HEK293 (cell line): Measurements from ENCODE around the gene PLEK2.
A peak's percentile ranks its signal among the peaks of the same experiment; 100 is the strongest.

ENCODE experiments used
- CTCF ChIA-PET: fragments of 350-600 bp; formaldehyde crosslinking; extraction: SDS; loops from one replicate; lab custom pipeline; 2021; ENCODE audit warnings: antibody characterized with exemption; lab: Yijun Ruan, JAX
- POLR2A ChIA-PET: fragments of 300-600 bp; formaldehyde crosslinking; extraction: SDS; loops from one replicate; lab custom pipeline; 2020; ENCODE audit warnings: antibody characterized with exemption, inconsistent platforms; lab: Yijun Ruan, JAX
- H3K27ac ChIP-seq: fragments of 200-500 bp; sonication (Bioruptor generic); 2 replicates; pipeline ENCODE4 v1.5.1; 2014; ENCODE audit warnings: low read depth, low read length, control low read depth, inconsistent platforms; ENCODE audit errors: extremely low read depth
- H3K36me3 ChIP-seq, 2 experiments: fragments of 200-500 bp in 1 of 2; sonication (Bioruptor generic) in 1 of 2; 1 replicate in 1 of 2; 2 replicates in 1 of 2; pipeline ENCODE4 v1.5.1; 2014 to 2017; ENCODE audit warnings: inconsistent platforms in 2 of 2, low read length in 2 of 2; ENCODE audit not compliant: control insufficient read depth in 2 of 2, insufficient read depth in 1 of 2
- H3K4me1 ChIP-seq: fragments of 200-500 bp; sonication (Bioruptor generic); 2 replicates; pipeline ENCODE4 v1.5.1; 2014; ENCODE audit warnings: mild to moderate bottlenecking, low read length, inconsistent platforms; ENCODE audit not compliant: control insufficient read depth, insufficient read depth
- H3K4me3 ChIP-seq: 2 replicates; pipeline ENCODE4 v1.5.1; 2011; ENCODE audit warnings: low read depth, mild to moderate bottlenecking, control low read depth, low read length, moderate library complexity
- H3K9me3 ChIP-seq: fragments of 200-500 bp; sonication (Bioruptor generic); 2 replicates; pipeline ENCODE4 v1.5.1; 2014; ENCODE audit warnings: low read depth, low read length, inconsistent platforms; ENCODE audit not compliant: control insufficient read depth, insufficient read depth
- BCL11A ChIP-seq: fragments of 450-650 bp; formaldehyde crosslinking; IDR thresholded peaks from 2 replicates; pipeline ENCODE4 v1.5.1; 2016; ENCODE audit warnings: low read depth, missing biosample characterization, missing genetic modification characterization
- BCL11B ChIP-seq: fragments of 450-650 bp; formaldehyde crosslinking; IDR thresholded peaks from 2 replicates; pipeline ENCODE4 v1.5.1; 2016; ENCODE audit warnings: low read depth, missing biosample characterization, missing genetic modification characterization
- GLI4 ChIP-seq: fragments of 450-650 bp; formaldehyde crosslinking; IDR thresholded peaks from 2 replicates; pipeline ENCODE4 v1.5.1; 2016; ENCODE audit warnings: missing biosample characterization, missing genetic modification characterization
- GLIS1 ChIP-seq: fragments of 450-650 bp; formaldehyde crosslinking; IDR thresholded peaks from 2 replicates; pipeline ENCODE4 v1.5.1; 2016; ENCODE audit warnings: missing biosample characterization, missing genetic modification characterization
- OVOL3 ChIP-seq: fragments of 450-650 bp; formaldehyde crosslinking; IDR thresholded peaks from 2 replicates; pipeline ENCODE4 v1.5.1; 2016; ENCODE audit warnings: missing biosample characterization, missing genetic modification characterization
- ZBTB26 ChIP-seq: fragments of 450-650 bp; formaldehyde crosslinking; optimal IDR thresholded peaks from 2 replicates; pipeline ENCODE3; 2016; ENCODE audit warnings: missing biosample characterization, mild to moderate bottlenecking, missing genetic modification characterization
- ZBTB44 ChIP-seq: fragments of 450-650 bp; IDR thresholded peaks from 2 replicates; pipeline ENCODE4 v1.5.1; 2018; ENCODE audit warnings: missing biosample characterization, mild to moderate bottlenecking, missing genetic modification characterization
- ZNF114 ChIP-seq: fragments of 450-650 bp; formaldehyde crosslinking; IDR thresholded peaks from 2 replicates; pipeline ENCODE4 v1.5.0; 2017; ENCODE audit warnings: missing biosample characterization, missing genetic modification characterization
- ZNF175 ChIP-seq: fragments of 450-650 bp; formaldehyde crosslinking; IDR thresholded peaks from 2 replicates; pipeline ENCODE4 v1.5.1; 2016; ENCODE audit warnings: missing biosample characterization, missing genetic modification characterization
- ZNF202 ChIP-seq: fragments of 450-650 bp; formaldehyde crosslinking; IDR thresholded peaks from 2 replicates; pipeline ENCODE4 v1.5.1; 2016; ENCODE audit warnings: missing biosample characterization, missing genetic modification characterization, borderline replicate concordance
- ZNF211 ChIP-seq: fragments of 450-650 bp; formaldehyde crosslinking; IDR thresholded peaks from 2 replicates; pipeline ENCODE4 v1.5.1; 2016; ENCODE audit warnings: low read depth, missing biosample characterization, missing genetic modification characterization
- ZNF366 ChIP-seq: fragments of 450-650 bp; formaldehyde crosslinking; conservative IDR thresholded peaks from 2 replicates; pipeline ENCODE4 v1.5.1; 2016; ENCODE audit warnings: missing biosample characterization, missing genetic modification characterization
- ZNF37A ChIP-seq: fragments of 450-650 bp; IDR thresholded peaks from 2 replicates; pipeline ENCODE4 v1.5.1; 2018; ENCODE audit warnings: missing biosample characterization, missing genetic modification characterization
- ZNF394 ChIP-seq: fragments of 450-650 bp; formaldehyde crosslinking; IDR thresholded peaks from 2 replicates; pipeline ENCODE4 v1.5.1; 2016; ENCODE audit warnings: missing biosample characterization, missing genetic modification characterization, mild to moderate bottlenecking, moderate library complexity, borderline replicate concordance
- ZNF398 ChIP-seq: fragments of 450-650 bp; formaldehyde crosslinking; IDR thresholded peaks from 2 replicates; pipeline ENCODE4 v1.5.1; 2017; ENCODE audit warnings: missing biosample characterization, missing genetic modification characterization
- ZNF585B ChIP-seq: fragments of 450-650 bp; formaldehyde crosslinking; IDR thresholded peaks from 2 replicates; pipeline ENCODE4 v1.5.1; 2016; ENCODE audit warnings: missing biosample characterization, missing genetic modification characterization
- ZNF600 ChIP-seq: fragments of 450-650 bp; formaldehyde crosslinking; IDR thresholded peaks from 2 replicates; pipeline ENCODE4 v1.5.1; 2016; ENCODE audit warnings: missing biosample characterization, missing genetic modification characterization
- ZNF654 ChIP-seq: fragments of 450-650 bp; formaldehyde crosslinking; IDR thresholded peaks from 2 replicates; pipeline ENCODE4 v1.5.1; 2016; ENCODE audit warnings: low read depth, missing biosample characterization, missing genetic modification characterization
- ZNF76 ChIP-seq: fragments of 450-650 bp; formaldehyde crosslinking; IDR thresholded peaks from 2 replicates; pipeline ENCODE4; 2016; ENCODE audit warnings: low read depth, missing biosample characterization, missing genetic modification characterization, borderline replicate concordance

PLEK2 gene

GRCh38 chr14:67395086-67395875 is 16.7 kb downstream of the PLEK2 start (continued):
- TF ChIP-seq ZNF394 (no peak), GLI4 (tag by site-specific recombination) (no peak), ZBTB44 (tag by site-specific recombination) (no peak)

- Histone ChIP-seq H3K27ac (no peak overlapping the region), H3K36me3 (no peaks in the 10 kb centered on the region), H3K4me3 (no peak overlapping the region), H3K9me3 (no peaks in the 10 kb centered on the region), H3K4me1 (no peaks in the 10 kb centered on the region)
- ChIA-PET CTCF (interaction anchor here (0.5 to 0.6 kb wide), 2 partner anchors 34 to 1016 kb away, joined by 3 read pairs; partner anchors contain the start of gene ATP6V1D), POLR2A (no interaction called here)
- TF ChIP-seq ZNF202 (tag by site-specific recombination) (no peak), GLIS1 (peak; percentile 87)
Measured at GRCh38 chr14:67393689-67394088, 18.3 kb downstream of the PLEK2 start.

GRCh38 chr14:67392800-67393199 is 19.2 kb downstream of the PLEK2 start:
- CTCF ChIA-PET, result interaction anchor here (0.9 kb wide), 1 partner anchor 179 kb away, joined by 5 read pairs; no protein-coding TSS in a partner anchor
- TF ChIP-seq ZNF114 (tag by site-specific recombination) (no peak), BCL11A (tag by site-specific recombination) (no peak), ZBTB26 (tag by site-specific recombination) (no peak), ZNF76 (tag by site-specific recombination) (no peak), BCL11B (no peak), ZNF175 (tag by site-specific recombination) (no peak), ZNF37A (tag by site-specific recombination) (no peak)

GRCh38 chr14:67392123-67392522 is 19.8 kb downstream of the PLEK2 start:
- Histone ChIP-seq H3K36me3 (peaks cover 0 to 7% of the 10 kb centered on the region in 2 experiments; a peak in 1 of 3 replicates), H3K9me3 (no peaks in the 10 kb centered on the region), H3K4me3 (no peak overlapping the region), H3K27ac (no peak overlapping the region), H3K4me1 (no peaks in the 10 kb centered on the region)
- POLR2A ChIA-PET, result interaction anchor here (0.5 kb wide), 1 partner anchor 14 kb away, joined by 11 read pairs; no protein-coding TSS in a partner anchor
- CTCF ChIA-PET, result interaction anchor here (0.9 to 1.1 kb wide), 2 partner anchors 35 to 180 kb away, joined by 5 read pairs; no protein-coding TSS in a partner anchor
- TF ChIP-seq ZNF76 (tag by site-specific recombination), result no peak
- no peak for TF ChIP-seq ZNF366
- TF ChIP-seq OVOL3 (tag by site-specific recombination), result no peak
- TF ChIP-seq ZNF600 (tag by site-specific recombination), result no peak
- no peak for TF ChIP-seq ZNF585B
- no peak for TF ChIP-seq ZNF398
- no peak for TF ChIP-seq ZNF654 (tag by site-specific recombination)
- TF ChIP-seq ZNF211 (tag by site-specific recombination), result no peak

More at GRCh38 chr14:67392800-67393199, 19.2 kb downstream of the PLEK2 start:
- POLR2A ChIA-PET, result no interaction called here
- H3K9me3 ChIP-seq, result no peaks in the 10 kb centered on the region
- peaks cover 0 to 4% of the 10 kb centered on the region in 2 experiments; a peak in 1 of 3 replicates for H3K36me3 ChIP-seq
- no peaks in the 10 kb centered on the region for H3K4me1 ChIP-seq
- H3K27ac ChIP-seq, result no peak overlapping the region
- H3K4me3 ChIP-seq, result no peak overlapping the region
